Gastroesophageal sphincter (tissue), 3 donors: ENCODE results near the gene ZFR.

ENCODE experiments used
- CTCF ChIP-seq, 4 experiments: fragments of 200-600 bp in 2 of 4; fragments of 450-650 bp in 2 of 4; sonication (generic) in 1 of 4; IDR thresholded peaks; one replicate each; pipeline ENCODE4 v1.5.1; 2017 to 2019; ENCODE audit warnings: antibody characterized with exemption in 4 of 4, mild to moderate bottlenecking in 2 of 4, moderate library complexity in 2 of 4
- POLR2A ChIP-seq, 2 donors: fragments of 450-650 bp; IDR thresholded peaks; one replicate each; pipeline ENCODE4 v1.6.1; 2017; ENCODE audit warnings: antibody characterized with exemption in 2 of 2, mild to moderate bottlenecking in 2 of 2, moderate library complexity in 1 of 2
- POLR2AphosphoS5 ChIP-seq: sonication (generic); formaldehyde crosslinking; IDR thresholded peaks from one replicate; pipeline ENCODE4 v1.6.1; 2017; ENCODE audit warnings: antibody characterized with exemption

GRCh38 chr5:32379421-32379820 lies 65.1 kb downstream of the ZFR start:
- TF ChIP-seq POLR2AphosphoS5 (no peak), CTCF (IDR thresholded peaks at IDR 0.05) (no peak), POLR2A (IDR thresholded peaks at IDR 0.05) (no peak)
